Measurements from ENCODE around the gene MTCL3.

The MTCL3 gene

DNA sequence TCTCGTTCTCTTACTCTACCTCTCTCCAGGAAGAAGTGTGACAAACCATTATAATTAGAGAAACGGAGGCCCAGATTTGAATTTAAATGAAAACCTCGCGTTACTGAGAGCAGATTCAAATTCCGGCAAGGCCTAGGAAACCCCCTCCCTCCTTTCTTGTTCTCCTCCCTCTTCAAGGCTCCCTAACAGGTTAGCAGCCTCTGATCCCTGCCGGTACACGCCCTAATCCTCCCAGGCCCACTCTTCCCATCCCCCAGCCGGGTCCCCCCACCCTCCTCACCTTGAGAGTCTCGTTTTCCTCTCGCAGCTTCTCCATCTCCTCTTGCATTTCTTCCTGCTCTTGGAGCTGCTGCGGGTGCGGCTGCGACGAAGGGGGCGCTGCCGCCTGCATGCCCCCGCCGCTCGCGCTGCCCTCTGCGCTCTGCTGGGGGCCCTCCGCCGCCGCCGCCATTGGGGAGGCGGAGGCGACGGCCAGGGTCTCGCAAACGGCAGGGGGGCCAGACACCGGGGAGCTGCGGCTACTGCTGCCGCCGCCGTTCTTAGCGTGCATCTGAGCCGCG lies 3.8 kb downstream of the MTCL3 start:
- TF ChIP-seq CTCF (IDR thresholded peaks at IDR 0.05) = no peak

DNA sequence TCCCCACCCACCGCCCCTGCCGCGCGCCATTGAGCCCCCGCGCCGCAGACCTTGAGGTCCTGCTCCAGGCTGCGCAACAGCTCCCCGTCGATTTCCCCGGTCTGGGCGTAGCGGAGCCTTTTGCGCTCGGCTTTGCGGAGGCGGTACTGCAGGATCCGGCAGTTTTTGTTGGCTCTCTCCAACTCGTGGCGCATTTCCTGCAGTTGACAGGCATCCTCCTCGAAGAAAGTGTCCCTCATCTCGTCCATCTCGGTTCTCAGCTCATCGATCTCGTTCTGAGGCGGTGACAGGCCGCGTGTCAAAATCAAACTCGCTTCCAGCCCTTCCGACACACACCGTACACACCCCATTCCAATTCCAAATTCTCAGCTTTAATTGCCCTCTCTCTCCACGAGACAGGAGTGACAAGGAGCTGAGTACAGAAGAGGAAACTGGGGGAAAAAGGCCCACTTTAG lies 4.3 kb downstream of the MTCL3 start:
- TF ChIP-seq CTCF (IDR thresholded peaks at IDR 0.05) = no peak

GRCh38 chr6:127514179-127514772 lies 4.9 kb downstream of the MTCL3 start:
- no peak for TF ChIP-seq CTCF (IDR thresholded peaks at IDR 0.05)

DNA sequence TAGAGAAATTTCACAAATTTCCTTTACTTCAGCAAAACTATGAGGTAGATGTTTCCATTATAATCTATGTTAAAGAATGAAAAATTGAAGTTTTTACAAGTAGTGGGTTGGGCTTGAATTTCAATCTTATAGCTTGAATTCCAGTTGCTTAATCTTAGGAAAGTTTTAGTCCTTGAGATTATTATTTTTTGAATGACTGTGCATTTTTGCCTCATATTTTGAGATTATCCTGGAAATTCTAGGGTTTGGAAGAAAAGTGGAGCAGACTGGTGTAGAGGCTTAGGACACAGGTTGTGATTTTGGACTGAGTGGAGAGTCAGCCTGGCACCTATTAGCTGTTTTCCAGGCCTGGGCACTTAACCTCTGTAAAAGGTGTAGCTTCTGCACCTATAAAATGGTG lies 5.7 kb downstream of the MTCL3 start:
- no peak for TF ChIP-seq CTCF (IDR thresholded peaks at IDR 0.05)

- no peak for TF ChIP-seq CTCF (IDR thresholded peaks at IDR 0.05)
Observed at GRCh38 chr6:127510876-127511275, 8.3 kb downstream of the MTCL3 start.

GRCh38 chr6:127506894-127507293 lies 12.2 kb downstream of the MTCL3 start:
- TF ChIP-seq CTCF (IDR thresholded peaks at IDR 0.05) = no peak

DNA sequence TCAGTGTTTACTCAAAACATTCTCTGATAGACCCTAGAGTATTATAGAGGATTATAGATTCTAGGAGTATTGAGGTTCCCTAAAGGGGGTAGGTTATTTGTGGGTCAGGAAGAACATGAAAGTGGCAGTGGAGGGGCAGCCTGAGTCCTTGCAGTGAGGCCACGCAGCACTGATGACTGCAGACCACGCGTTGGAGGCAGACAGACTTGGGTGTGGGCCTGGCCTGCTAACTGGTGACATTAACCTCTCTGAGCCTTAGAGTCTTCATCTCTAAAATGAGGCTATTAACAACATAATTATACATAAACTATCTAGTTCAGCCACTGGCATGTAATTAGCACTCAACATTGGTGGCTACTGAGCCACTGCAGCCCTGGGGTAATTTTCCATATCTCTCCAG lies 16.1 kb downstream of the MTCL3 start:
- no peak for TF ChIP-seq CTCF (IDR thresholded peaks at IDR 0.05)

DNA sequence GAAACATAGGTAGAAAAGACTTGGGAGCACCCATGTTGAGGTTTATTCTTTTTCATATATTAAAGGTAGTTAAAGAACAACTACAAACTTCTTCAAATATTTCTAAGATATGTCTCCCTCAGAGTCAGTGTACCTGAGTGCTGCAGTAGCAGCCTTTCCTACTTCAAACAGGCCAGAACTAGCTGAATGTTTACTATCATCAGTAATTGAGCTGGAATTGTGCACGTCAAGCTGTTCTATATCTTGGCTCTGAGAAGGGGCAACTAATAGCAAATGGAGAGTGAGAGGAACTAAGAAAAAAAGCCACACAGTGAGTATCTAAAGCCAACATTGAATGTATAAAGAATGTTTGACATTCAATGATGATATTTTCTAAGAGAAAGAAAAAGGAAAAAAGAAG lies 21.7 kb downstream of the MTCL3 start:
- no peak for TF ChIP-seq CTCF (IDR thresholded peaks at IDR 0.05)

Data from LNCAP (cell line).